NCI-H748 (cell line): ENCODE measurements around the gene HHAT.
"Not testable (repeated sequence)": the region's sequence is repeated elsewhere in the genome, so short reads cannot be mapped to it uniquely, and the experiment has no call there.

Experiments used
- DNase-seq: peaks from one replicate; lab custom pipeline; 2025; ENCODE audit not compliant: unreplicated experiment; lab: John Stamatoyannopoulos, UW

HHAT gene

GRCh38 chr1:210627755-210628154, 299.1 kb downstream of the HHAT start:
- no peak for DNase-seq

GRCh38 chr1:210629276-210629675, 300.6 kb downstream of the HHAT start:
- DNase-seq, result no peak

GRCh38 chr1:210631399-210631798, 302.7 kb downstream of the HHAT start:
- no peak for DNase-seq

DNA sequence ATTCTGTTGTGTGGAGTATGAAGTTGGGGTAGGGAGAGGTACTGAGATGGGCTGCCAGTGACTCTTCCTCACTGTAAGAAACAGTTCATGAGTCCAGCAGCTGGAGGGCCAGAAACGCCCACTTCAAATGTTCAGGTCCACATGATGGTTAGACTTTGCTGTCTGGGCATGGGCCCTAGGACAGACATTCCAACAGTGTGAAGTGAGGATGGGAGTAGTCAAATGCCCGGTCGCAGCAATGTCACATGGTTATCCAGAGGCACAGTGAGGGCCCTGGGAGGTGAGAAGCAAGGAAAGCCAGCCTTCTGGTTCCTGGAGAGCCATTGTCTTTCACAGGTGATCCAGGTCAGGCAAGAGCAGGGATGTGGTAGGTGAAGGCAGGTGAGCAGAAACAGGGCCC, 304.4 kb downstream of the HHAT start:
- DNase-seq, result no peak

- DNase-seq, result no peak
These were observed 304.9 kb downstream of the HHAT start for GRCh38 chr1:210633636-210634035.

DNA sequence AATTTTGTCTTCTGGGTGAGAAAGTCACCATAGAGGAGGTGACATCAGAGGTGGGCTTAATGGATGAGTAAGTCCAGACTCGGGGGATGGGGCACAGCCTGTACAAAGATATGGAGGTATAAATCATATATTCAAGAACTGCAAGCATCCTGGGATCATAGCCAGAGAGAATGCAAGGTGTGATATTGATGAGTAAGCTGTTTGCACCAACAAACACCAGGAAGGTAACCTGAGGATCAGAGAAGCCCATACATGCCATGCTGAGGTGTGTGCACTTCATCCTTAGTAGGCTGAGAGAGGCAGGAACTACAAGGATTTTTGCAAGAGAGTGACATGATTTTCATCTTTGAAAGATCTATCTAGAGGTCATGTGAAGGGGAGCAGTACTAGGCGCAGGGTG, 306.4 kb downstream of the HHAT start:
- no peak for DNase-seq

DNA sequence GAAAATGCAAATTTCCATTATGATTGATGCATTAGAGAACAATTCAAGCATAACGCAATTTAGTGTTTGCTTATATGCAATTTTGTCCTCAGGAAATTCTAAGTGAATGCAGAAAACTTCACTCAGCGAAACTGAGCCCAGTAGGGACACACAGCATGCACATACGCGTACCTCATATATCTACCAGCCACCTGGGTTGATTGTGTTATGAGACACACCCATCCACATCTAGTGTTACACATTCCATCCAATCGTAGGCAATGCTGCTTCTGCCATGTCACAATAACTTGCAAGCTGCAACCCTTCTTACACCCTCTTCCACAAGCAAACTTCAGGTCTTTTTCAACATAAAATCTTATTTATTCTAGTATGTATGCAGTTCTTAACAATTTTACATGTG, 312.9 kb downstream of the HHAT start:
- peak; percentile 37 for DNase-seq

DNA sequence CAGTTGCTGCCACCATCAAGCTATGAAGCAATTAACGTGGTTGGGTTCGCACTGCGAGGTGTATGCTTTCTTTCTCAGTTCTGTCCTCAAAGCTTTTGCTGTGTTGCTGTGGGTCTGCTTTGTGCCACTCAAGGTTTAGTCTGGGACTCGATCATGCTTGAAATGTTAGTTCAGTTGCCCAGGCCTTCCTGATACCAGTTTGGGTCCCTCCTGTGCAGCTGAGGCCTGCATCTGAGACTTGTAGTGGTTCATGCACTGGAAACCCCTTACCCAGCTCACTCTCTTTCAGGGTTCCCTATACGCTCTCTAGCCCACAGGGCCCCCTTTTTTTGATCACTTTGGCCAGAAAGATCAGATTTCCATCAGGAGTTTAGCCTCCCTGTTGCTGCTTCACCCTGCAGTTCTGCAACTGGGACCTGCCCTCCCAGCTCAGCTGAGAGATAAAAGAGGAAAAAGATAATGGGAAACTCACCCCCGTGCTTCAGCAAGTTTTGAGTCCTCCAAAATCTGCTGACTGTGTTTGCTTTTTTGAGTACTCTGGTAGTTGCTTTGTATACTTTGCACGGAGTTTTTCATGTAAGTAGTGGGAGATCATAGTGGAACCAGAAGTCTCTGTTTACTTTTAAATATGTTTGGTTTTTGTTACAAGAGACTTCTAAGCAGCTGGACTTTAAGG, 317.0 kb downstream of the HHAT start:
- DNase-seq, result no peak

- no peak for DNase-seq
These were observed 317.5 kb downstream of the HHAT start for GRCh38 chr1:210646258-210646616.

- DNase-seq, result no peak
These were observed 319.0 kb downstream of the HHAT start for GRCh38 chr1:210647406-210648333.

GRCh38 chr1:210648588-210649269, 320.0 kb downstream of the HHAT start:
- no peak for DNase-seq

- peak; percentile 12 for DNase-seq
These were observed 321.7 kb downstream of the HHAT start for GRCh38 chr1:210650403-210650802.

DNA sequence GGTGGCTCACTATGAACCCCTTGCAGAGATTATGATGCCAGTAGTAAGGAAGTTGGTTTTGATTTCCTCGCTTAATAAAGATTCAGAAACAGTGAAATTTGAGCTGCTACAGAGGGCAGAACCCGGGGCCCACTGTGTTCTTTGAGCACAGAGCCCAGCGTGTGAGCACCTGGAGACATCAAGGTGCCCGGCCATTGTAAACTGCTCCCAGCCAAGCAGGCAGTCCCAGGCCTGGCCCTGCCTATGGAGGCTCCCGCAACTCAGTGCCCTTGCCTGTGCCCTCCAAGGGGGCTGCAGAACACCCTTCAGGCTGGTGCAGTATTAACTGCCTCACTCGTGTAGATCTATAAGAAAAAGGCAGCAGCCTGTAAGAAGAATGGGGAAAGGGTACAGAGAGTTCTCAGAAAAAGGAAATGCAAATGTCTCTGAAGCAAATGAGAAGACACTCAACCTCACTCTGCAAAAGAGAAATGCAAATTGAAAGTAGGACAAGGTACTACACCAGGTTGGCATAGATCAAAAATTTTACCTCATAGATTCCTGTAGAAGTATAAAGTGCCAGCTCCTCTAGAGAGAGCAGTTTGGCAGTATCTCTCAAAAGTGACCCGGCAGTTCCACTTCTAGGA, 323.7 kb downstream of the HHAT start:
- DNase-seq, result no peak

- no peak for DNase-seq
These were observed 325.1 kb downstream of the HHAT start for GRCh38 chr1:210653771-210654170.

DNA sequence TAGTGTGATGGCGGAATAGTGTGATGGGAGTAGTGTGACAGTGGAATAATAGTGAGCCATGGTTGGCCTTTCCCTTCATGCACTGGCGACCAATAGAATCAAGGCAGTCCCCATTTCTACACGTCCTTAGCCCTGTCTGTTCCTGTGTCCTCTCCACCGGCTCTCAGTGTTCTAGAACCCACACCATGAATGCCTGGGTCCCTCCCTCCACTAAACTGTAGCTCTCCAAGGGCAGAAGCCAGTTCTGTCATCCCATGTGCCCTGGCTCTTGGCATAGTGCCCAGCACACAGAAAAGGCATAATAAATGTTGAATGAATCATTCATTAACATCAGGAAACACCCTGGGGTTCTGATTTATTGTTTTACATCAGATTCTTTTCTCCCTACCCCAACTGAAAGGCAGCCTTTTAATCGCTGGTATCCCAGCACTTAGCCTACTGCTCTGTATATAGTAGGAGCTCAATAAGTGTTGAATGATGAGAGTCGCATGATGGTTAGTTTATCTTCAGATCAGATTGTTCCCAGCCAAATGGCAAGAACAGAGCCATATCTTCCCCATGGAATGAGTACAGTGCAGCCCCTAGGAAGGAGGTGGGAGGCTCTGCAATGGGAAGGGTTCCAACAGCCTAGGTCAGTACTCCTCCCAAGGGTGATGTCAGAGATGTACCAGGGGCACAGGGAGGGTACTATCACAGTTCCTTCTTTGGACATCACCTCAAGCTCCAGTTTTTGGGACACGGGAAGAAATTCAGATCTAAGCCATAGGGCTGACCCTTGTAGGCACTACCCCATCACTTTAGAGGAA, 325.7 kb downstream of the HHAT start:
- DNase-seq, result peak; percentile 2

- DNase-seq, result no peak
These were observed 326.8 kb downstream of the HHAT start for GRCh38 chr1:210655511-210655910.

GRCh38 chr1:210657806-210658205, 329.1 kb downstream of the HHAT start:
- DNase-seq, result no peak

DNA sequence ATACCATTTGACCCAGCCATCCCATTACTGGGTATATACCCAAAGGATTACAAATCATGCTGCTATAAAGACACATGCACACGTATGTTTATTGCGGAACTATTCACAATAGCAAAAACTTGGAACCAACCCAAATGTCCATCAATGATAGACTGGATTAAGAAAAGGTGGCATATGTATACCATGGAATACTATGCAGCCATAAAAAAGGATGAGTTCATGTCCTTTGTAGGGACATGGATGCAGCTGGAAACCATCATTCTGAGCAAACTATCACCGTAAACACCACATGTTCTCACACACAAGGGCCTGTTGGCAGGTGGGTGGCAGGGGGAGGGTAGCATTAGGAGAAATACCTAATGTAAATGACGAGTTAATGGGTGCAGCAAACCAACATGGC, 332.8 kb downstream of the HHAT start:
- DNase-seq, result not testable (repeated sequence)

GRCh38 chr1:210662291-210663050, 333.8 kb downstream of the HHAT start:
- no peak for DNase-seq
